NCI-H1417 (cell line): ENCODE data around the gene RSPO3.

Experiments used
- DNase-seq, 3 experiments: peaks; one replicate each; lab custom pipeline; 2025; lab: John Stamatoyannopoulos, UW

The RSPO3 gene

DNA sequence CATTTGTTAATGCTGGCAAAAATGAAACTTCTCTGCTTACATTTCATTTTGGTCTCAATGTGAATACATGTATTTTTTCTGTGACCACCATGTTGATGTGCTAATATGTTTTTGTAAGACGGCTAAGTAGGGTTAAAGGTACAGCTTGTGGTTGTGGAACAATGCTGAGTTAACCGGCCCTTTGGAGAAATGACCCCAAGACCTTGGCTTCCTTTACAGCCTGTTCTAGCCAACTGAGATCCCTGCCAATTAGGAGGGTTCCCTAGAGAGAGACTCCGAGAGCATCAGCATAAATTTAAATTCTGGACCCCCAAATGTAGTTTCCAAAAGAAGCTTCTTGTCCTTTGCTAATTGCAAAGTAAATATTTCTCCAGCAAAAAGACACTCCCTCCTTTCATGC lies 44.4 kb downstream of the RSPO3 start:
- DNase-seq: no peak

DNA sequence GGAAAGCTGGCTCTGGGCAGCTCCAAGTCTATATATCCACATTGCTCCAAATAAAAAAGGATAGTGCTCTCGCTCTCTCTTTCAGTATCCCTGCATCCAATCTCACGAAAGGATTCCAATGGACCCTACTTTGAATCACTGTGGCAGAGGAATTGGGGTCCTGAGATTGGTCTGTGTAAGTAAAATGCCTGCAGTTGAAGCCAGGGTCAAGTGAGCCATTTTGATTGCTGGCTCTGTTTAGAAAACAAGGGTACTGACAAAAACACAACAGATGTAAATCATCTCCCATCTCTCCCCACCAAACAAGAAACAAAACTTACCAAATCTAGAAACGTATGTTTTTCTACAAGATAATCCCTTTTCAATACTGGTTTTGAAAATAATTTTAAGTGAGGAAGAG lies 45.6 kb downstream of the RSPO3 start:
- no peak for DNase-seq

DNA sequence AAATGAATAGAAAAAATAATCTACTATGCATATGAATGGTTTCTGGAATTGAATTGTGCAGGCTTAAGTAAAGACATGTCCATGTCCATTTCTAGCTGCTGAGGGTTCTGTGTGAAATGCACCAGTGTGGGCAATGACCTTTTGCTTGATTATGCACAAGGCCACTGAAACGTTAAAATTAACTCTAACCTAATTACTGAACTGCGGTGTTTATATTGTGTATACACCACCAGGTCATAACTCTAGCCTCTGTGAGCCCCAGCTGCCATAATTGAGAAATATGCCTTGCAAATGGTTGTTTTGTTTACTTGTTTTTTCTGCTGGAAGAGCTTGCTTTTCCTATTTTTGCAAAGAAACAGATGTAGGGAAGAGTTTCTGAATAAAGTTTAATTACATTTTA lies 46.1 kb downstream of the RSPO3 start:
- DNase-seq: no peak

DNA sequence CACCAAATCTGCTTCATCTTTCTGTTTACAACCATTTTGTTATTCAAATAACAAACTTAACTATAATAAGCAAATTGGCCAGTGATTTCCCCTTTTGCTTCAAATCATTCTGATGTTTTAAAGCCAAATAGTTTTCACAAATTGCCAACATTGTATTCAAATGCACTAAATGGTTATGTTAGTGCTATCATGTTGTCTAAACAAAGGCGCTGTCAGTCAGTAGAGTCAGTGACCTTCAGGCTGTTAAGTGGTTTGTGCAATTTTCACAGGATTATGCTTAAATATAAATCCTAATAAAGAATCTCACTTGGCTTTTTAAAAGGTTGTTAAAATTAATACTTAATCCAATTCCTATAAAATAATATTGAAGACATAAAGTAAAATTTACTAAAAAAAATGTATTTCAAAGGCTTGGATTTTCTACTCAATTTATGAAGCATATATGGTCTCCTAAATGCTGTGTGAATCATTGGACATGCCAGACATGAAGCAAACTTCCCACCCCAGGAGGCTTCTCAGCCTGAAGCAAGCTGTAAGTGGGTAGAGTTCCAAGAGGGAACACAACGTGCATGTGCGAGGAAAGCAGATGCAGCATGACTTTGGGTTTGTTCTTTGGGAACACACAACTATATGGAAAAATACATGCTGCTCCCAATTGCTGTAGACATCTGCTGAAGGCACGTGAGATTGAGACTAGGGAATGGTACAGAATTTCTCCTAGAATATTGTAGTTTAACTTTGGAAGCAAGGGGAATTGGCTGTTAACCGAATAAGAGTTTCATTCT lies 54.9 kb downstream of the RSPO3 start:
- DNase-seq: peak in 1 of 3 experiments; percentile 40

DNA sequence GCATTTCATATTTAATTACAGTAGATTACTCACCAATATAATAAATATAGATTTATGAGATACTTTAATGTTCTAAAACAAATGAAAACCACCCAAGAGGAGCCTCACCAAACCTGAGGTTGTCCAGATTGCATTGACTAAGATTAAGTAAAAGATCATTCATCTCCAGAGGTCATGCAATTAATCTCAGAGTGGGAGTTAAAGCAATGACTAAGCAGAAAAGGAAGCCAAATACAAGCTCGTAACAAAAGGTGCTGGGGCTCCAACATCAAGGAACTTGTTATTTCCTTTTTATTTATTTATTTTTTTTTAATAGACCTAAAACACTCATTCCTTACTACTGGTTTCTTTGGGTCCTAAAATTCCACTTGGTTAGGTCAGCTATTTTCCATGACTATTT lies 57.7 kb downstream of the RSPO3 start:
- DNase-seq: peak in 1 of 3 experiments; percentile 18

DNA sequence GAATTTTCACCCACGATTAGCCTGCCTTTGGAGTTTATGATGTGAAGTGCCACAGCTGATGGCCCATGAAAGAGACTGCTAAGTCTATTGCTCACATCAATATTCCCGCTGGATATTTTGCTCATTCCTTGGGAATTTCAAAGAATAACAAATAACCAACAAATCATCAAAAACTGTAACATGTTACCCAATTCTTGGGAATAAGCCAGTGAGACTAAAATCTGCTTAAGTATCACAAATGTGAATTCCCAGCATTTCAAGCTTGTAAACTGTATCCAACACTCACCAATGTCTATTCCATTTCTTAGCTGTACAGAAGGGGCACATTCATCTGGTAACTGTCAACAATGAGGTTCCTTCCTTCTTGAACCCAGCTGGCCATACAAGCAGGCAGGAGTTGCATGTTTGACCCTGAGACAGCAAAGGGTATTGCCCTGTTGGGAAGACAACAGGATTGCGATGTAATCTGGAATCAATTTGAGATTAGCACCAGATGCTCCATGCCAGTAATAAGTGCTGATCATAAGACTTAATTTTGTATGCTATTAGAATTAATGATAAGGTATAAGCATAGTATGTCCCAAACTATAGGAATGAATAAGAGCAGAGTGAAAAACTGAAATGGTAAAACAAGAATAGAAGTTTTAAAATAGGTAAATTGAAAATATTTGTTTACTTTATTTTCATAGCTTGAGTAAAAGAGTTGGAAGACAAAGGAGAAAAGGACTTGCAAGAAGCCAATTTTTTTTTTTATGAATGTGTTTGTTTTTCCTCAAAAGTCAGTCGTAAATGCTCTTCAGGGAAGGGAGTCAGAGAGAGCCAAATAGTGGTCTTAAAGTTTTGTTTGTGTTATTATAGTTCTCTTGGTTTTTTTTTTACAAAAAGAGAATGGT lies 58.8 kb downstream of the RSPO3 start:
- DNase-seq: no peak

DNA sequence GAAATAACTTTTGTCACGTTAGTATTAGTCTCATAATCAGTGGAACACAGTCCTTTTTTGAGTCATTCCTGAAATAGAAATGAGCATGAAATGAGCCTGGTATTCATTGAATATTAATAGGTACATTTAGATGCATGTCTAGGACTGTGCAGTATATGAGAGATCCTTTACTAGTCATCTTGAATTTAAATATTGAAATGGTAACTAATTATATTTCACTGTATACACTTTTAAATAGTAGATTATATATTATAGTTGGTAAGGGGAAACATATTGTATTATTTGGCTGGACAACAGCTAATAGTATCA lies 59.4 kb downstream of the RSPO3 start:
- DNase-seq: no peak

DNA sequence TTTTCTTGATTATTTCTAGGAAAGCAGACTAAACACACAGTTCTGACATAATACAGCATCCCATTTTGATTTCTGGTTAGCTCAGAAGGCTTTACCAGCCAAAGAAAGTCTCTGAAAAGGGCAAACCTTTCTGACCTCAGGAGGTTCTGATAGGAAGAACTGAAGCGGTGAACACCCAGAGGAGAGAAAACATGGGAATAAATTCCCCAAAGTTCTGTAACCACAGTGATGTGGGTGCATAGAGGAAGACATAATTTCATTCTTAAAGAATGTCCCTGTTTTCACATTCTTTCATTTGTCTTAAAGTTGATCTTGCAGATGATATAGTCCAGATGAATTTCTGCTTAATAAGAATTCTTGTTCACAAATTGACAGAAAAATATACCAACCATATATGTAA lies 60.3 kb downstream of the RSPO3 start:
- no peak for DNase-seq

DNA sequence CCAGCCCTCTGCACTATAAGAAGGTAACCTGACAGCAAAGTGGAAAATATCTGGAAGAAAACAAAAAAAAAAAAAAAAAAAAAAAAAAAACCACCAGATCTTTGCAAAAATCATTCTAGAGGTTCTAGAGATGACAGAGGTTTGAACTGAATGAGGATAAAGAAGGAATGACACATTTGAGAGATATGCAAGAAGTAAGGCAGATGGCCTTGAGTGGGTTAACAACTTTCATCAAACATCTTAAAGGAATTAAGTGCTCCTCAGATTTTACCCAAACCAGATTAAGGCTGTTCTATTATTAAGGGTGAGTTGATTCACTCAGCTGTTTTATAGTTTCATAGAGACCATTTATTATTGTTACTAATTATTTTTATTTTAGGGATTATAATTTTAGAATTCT lies 62.0 kb downstream of the RSPO3 start:
- no peak for DNase-seq

DNA sequence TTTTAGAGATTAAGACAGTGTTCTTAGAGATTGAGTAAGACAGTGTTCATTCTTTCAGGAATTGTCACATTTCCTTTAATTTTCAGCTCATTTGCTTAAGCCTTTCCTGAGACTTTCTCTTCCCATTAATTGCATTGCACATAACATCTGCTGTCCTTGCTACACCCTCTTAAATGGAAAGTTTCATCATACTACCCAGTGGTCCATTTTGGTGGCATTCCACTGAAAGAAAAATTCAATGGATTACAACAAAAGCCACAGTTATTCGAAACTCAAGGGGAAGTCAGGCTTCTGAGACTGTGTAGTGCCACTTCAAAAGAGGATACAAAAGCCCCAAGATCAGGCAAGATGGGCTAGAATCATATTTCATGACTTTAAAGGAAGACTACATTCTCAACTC lies 64.0 kb downstream of the RSPO3 start:
- DNase-seq: no peak

DNA sequence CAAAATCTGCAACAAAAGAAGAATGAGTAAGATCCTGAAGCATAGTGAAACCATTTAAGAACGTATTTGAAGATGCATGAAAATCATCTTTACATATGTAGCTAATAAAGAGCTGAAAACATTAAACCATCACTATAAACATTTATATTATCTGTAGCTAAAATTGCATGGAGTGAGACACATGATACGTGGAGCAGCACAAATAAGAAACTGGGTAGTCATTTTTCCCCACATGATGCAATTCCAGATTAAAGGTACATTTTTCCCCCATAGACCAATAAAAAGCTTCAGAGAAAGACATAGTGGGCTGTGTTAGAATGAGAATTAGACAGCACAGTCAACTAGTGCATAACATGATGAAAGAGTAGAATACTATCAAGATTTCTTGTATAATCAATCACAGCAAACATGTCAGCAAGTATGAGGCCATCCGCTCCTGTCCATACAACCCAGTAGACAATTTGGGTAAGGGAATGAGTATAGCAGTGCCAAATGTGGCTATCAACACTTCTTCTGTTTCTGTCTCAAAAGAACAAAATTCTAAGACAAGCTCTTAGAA lies 67.0 kb downstream of the RSPO3 start:
- no peak for DNase-seq

DNA sequence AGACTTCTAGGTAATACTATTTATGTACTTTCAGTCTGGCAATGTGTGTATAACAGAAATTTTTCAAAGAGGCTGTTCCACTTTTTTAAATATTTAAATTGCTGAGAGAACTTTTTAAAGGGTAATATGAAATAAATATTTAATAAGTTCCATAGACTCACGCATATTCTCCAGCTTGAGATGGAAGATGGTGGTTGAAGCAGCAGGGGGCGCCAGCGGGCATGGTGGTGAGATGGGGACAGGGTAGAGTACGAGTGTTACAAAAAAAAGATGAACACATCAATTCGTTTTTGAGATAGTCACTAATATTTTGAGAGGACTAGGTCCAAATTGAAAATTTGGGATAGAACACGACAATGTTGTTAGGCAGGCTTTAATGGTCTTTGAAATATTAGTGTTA lies 68.4 kb downstream of the RSPO3 start:
- peak in 2 of 3 experiments; percentile 22 to 28 for DNase-seq

DNA sequence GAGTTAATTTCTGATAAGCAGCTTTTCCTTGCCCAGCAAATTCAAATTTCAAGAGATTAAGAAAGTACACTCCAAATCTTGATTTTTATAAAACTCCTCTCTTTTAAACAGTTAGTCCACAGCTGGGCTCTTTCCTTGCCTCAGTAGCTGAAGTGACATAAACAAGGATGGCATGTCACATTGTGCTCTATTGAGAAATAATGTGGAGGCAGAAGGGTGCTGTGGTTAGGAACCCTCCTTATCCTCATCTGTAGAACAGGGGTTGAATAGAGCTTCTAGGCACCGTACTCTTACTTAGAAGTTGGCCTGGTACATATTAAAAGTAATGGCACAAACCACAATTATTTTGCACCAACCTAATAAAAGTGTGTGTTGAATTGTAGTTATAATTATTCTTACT lies 70.3 kb downstream of the RSPO3 start:
- no peak for DNase-seq

DNA sequence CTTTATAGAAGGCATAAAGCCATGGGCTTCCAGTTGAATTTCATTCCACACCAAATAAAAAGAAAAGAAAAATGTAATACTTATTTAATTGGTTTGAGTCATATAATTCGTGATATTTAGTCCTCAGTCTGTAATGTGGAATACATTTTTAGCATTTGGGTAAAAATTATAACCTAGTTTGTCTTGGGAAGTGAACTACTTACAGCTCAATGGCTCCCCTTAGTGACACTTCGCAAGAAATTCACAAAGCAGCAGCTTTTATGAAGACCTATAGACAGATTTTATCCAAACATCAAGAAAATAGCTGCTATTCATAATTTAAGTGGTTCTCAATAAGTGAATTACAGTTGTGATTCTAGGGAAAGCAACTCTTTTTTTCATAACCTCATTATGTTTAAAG lies 72.1 kb downstream of the RSPO3 start:
- peak in 1 of 3 experiments; percentile 43 for DNase-seq

DNA sequence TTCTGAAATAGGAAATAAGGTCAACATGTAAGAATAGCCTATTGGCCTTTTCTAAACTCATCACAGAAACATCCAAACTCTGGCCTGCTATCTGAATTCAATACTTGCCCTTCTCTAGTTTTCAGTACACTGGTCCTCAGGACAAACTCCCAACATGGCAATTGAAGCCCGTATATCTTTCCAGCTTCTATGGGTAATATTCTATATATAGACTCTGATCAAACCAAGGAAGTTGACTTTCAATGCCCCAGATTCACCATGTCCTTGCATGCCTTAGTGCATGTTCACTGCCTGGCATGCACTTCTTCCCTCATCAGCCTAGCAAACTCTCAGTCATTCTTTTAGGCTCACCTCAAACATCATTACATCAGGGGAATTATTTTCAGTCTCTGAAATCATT lies 73.2 kb downstream of the RSPO3 start:
- DNase-seq: no peak

DNA sequence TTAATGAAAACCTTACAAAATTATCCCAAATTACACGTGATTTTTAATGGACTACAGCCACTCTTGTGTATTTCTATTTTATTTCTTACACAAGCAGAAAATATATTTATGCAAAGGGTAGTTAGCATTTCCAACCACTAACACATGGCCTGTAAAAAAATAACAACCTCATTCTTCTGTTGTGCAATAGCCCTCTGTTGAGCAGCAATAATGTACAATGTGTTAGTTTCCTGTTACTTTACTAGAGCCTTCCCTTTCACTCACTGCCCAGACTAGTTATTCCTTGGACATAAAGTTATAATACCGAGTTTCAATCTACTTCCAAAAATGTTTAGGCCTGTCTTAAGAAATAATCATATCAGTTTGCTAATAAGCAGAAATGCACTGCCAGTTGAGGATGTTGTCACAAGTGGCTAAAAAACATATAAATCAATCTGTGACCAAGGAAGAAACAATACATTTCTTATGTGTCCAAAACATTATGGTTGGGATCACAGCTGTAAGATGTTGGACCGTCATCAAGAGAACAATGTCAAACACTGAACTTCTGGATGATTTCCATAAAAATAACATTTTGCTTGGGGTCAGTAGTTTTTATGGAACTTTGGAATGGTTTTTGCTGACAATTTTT lies 74.6 kb downstream of the RSPO3 start:
- no peak for DNase-seq

DNA sequence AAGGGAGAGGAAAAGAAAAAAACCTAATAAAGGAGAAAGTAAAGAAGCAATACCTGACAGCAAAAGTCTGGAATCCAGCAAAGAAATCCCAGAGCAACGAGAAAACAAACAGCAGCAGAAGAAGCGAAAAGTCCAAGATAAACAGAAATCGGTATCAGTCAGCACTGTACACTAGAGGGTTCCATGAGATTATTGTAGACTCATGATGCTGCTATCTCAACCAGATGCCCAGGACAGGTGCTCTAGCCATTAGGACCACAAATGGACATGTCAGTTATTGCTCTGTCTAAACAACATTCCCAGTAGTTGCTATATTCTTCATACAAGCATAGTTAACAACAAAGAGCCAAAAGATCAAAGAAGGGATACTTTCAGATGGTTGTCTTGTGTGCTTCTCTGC lies 77.4 kb downstream of the RSPO3 start:
- no peak for DNase-seq

DNA sequence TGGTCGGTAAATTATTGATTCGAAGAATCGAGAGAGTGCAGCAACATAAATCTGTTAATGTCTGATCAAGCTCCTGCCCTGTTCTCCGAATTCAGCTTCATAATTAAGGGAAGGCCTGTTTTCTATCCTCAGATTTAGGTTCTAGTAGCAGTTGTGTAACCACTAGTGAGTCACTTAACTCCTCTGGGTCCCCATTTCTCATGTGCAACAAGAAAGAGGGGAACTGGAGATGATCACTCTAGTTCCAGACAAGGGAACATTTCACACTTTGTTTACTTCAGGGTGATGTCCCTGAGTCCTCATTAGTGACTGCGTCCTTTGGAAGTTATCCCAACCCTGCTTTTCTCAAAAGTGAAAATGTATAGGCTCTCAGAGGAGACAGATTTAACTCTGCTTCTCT lies 80.1 kb downstream of the RSPO3 start:
- no peak for DNase-seq

DNA sequence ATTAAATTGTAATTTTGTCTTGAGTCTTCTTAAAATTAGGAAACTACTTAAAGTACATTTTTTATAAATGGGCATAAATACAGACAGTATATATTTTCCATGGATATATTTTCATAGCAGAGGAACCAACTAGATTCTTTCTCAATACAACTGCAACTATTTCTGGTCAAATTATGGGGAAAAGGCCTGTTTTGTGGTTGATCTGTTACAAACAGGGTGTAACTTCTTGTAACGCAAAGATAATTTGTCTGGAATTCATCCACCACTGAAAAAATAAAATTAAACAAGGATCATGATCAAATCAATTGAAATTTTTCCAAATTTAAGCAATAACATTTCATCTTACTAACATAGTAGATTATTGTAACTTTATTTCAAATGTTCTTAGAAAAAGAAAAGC lies 81.0 kb downstream of the RSPO3 start:
- no peak for DNase-seq

DNA sequence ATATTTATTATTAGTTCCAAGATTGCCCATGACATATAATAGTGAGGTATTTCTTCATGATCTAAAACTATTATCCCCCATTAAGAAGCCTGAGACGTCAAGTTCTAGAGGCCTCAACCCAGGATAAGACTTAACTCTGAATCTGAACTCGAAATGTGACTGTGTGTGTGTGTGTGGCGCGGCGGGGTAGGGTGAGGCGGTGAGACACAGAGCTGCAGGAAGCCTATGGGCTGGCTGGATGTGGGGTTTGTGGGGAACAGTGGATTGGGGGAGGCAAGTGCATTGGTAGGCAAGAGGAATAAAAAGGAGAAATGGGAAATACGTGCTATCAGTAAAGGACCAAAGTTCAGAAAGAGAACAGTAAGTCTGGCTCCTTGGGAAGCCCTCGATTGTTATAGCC lies 81.6 kb downstream of the RSPO3 start:
- no peak for DNase-seq

DNA sequence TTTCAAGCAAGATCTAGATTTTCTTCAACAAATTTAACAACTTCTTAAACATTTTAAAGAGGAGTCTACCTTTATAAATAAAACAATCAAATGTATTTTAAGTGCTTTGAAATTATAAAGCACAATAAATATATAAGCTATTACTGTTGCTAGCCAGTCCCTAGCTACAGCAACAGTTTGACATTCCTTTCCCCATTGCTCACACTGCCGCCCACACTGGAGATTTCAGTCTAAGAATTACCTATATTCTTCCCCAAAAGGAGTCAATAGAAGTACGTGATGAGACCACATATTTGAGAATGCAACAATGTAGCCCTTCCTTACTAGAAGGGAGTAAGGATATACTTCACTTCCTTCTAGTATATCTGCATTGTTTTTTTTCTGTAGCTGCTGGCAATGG lies 82.8 kb downstream of the RSPO3 start:
- no peak for DNase-seq

DNA sequence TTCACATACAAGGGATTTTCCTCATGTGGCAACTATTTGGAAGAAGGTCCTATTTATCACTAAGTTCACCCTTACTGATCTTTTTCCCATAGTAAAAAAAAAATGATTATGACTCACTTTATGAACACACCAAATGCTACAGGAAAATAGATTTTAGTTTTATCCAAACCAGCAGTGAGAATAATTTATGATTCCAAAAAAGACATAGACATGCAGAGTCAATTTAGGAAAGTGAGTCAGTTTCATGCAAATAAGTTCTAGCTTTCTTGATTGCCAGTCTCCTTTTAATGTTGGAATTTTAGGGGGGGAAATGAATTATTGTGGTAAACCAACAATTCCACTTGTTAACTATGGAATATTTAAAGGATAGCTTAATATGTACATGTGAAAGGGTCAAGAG lies 84.2 kb downstream of the RSPO3 start:
- no peak for DNase-seq

DNA sequence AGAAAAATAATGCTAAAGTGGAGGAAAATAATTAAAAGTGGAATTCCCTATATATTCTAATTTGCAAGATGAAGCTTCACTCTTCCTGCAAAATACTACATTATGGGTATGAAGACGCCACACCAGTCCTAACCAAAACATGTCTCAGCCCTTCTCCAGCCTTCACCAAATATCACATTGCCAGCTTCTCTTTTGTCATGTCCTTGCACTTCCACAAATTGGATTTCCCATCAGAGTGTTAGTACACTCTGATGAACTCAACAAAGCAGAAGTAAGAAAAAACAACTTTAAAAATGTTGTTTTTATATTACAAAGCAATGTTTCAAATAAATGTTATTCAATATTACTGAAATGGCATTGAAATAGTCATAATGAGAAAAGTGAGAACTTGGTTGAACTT lies 85.8 kb downstream of the RSPO3 start:
- DNase-seq: no peak
